Measurements from ENCODE around the gene CARMIL1. TPM values are rescaled to one million over a fixed set of nuclear protein-coding genes. Genes with fewer than 3 reads are reported as not detected.
A peak's percentile ranks its signal among the peaks of the same experiment; 100 is the strongest.

Gene CARMIL1
- total and polyA plus RNA-seq, 11 donors = 2.4 to 9.1 (median 5.3) TPM

GRCh38 chr6:25590986-25591385 lies 311.8 kb downstream of the CARMIL1 start:
- Histone ChIP-seq H3K27ac (no peak overlapping the region), H3K36me3 (peaks cover 0 to 22% (median 0%) of the 10 kb centered on the region in 9 donors), H3K4me1 (no peaks in the 10 kb centered on the region), H3K4me3 (no peak overlapping the region), H3K9me3 (no peaks in the 10 kb centered on the region), H3K27me3 (no peaks in the 10 kb centered on the region)
- intact Hi-C loops (cut with DNase I) = no loop called here
- TF ChIP-seq CTCF (IDR thresholded peaks at IDR 0.05) (no peak), POLR2A (IDR thresholded peaks at IDR 0.05) (no peak)
- no peak for DNase-seq
- 72 to 80% (median 78%) methylated on average over 5 of the region's 5 CpGs for WGBS, 4 donors
- ATAC-seq = no peak

GRCh38 chr6:25596928-25597818 lies 318.0 kb downstream of the CARMIL1 start:
- Histone ChIP-seq H3K9me3 (no peaks in the 10 kb centered on the region), H3K27ac (no peak overlapping the region), H3K27me3 (peaks cover 0 to 3% (median 0%) of the 10 kb centered on the region in 9 donors), H3K4me1 (no peaks in the 10 kb centered on the region), H3K36me3 (peaks cover 0 to 30% (median 0%) of the 10 kb centered on the region in 9 donors), H3K4me3 (no peak overlapping the region)
- ATAC-seq = no peak
- no peak for DNase-seq
- 73 to 87% (median 80%) methylated on average over 2 of the region's 2 CpGs for WGBS, 4 donors
- TF ChIP-seq POLR2A (IDR thresholded peaks at IDR 0.05) (no peak), CTCF (IDR thresholded peaks at IDR 0.05) (no peak)
- intact Hi-C loops (cut with DNase I) = no loop called here

- 87 to 93% (median 90%) methylated on average over 4 of the region's 4 CpGs for WGBS, 4 donors
- no peaks in the 10 kb centered on the region for H3K4me1 ChIP-seq
- no peak for TF ChIP-seq POLR2A (IDR thresholded peaks at IDR 0.05)
- peaks cover 0 to 3% (median 0%) of the 10 kb centered on the region in 9 donors for H3K27me3 ChIP-seq
- H3K36me3 ChIP-seq = peaks cover 0 to 22% (median 0%) of the 10 kb centered on the region in 9 donors
- DNase-seq (no peak), ATAC-seq (no peak)
- no peaks in the 10 kb centered on the region for H3K9me3 ChIP-seq
- H3K4me3 ChIP-seq = no peak overlapping the region
- intact Hi-C loops (cut with DNase I) = loop anchor here in 7 of 10 donors (5.0 to 10.0 kb wide), 4 partner anchors 332 to 377 kb away; no protein-coding TSS in a partner anchor
- no peak overlapping the region for H3K27ac ChIP-seq
Observed at GRCh38 chr6:25599516-25600085, 320.4 kb downstream of the CARMIL1 start.

GRCh38 chr6:25601800-25602673 lies 322.9 kb downstream of the CARMIL1 start:
- Histone ChIP-seq H3K9me3 (no peaks in the 10 kb centered on the region), H3K36me3 (peaks cover 0 to 20% (median 0%) of the 10 kb centered on the region in 9 donors), H3K27ac (no peak overlapping the region), H3K4me3 (no peak overlapping the region), H3K27me3 (peaks cover 0 to 3% (median 0%) of the 10 kb centered on the region in 9 donors), H3K4me1 (no peaks in the 10 kb centered on the region)
- DNase-seq (no peak), ATAC-seq (peak in 1 of 4 donors; percentile 22)
- peak; percentile 43 to 71 (median 62) for TF ChIP-seq CTCF (IDR thresholded peaks at IDR 0.05)
- no peak for TF ChIP-seq POLR2A (IDR thresholded peaks at IDR 0.05)
- intact Hi-C loops (cut with DNase I) = loop anchor here in 8 of 10 donors (2.0 to 10.0 kb wide), 6 partner anchors 335 to 380 kb away; no protein-coding TSS in a partner anchor
- WGBS, 4 donors = 36 to 41% (median 38%) methylated on average over 4 of the region's 4 CpGs

Data from heart left ventricle (tissue), 16 donors.